ENCODE results near the gene TLX3. TPM values are rescaled to one million over a fixed set of nuclear protein-coding genes. Genes with fewer than 3 reads are reported as not detected.

TLX3 gene
- total RNA-seq, 4 donors from 2014 or later = not detected

DNA sequence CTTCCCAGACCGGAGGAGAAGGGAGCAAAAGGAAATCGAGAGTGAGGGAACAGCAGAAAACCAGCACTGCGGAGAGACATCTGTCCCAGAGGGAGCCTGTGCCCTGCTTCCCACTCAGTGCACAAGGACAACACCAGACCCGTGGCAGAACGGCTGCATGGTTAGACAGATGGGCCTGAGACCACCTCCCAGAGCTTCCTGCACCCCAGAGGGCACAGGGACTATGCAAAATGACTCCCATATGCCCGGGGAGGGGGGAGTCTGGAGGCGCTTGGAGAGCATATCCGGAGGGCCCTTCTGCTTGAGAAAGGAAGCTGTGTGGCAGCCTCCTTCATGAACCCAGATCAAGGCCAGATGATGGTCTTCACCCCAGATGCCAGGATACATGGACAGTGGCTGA is 26.6 kb downstream of the TLX3 start:
- no peak for TF ChIP-seq POLR2A (IDR thresholded peaks at IDR 0.05; ENCODE audit: low read depth)
- TF ChIP-seq POLR2AphosphoS5 (IDR thresholded peaks at IDR 0.05) = no peak
- TF ChIP-seq EP300 (IDR thresholded peaks at IDR 0.05) = no peak
- TF ChIP-seq, protein P1, sequence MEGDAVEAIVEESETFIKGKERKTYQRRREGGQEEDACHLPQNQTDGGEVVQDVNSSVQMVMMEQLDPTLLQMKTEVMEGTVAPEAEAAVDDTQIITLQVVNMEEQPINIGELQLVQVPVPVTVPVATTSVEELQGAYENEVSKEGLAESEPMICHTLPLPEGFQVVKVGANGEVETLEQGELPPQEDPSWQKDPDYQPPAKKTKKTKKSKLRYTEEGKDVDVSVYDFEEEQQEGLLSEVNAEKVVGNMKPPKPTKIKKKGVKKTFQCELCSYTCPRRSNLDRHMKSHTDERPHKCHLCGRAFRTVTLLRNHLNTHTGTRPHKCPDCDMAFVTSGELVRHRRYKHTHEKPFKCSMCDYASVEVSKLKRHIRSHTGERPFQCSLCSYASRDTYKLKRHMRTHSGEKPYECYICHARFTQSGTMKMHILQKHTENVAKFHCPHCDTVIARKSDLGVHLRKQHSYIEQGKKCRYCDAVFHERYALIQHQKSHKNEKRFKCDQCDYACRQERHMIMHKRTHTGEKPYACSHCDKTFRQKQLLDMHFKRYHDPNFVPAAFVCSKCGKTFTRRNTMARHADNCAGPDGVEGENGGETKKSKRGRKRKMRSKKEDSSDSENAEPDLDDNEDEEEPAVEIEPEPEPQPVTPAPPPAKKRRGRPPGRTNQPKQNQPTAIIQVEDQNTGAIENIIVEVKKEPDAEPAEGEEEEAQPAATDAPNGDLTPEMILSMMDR (IDR thresholded peaks at IDR 0.05) = no peak
- Histone ChIP-seq H3K9me3 (no peaks in the 10 kb centered on the region), H3K27ac (replicated peaks in 1 of 4) (no peak overlapping the region), H3K4me3 (no peak overlapping the region), H3K4me1 (peaks cover 0 to 13% (median 10%) of the 10 kb centered on the region in 4 donors), H3K36me3 (no peaks in the 10 kb centered on the region), H3K27me3 (peaks cover 0 to 73% (median 0%) of the 10 kb centered on the region in 4 donors)
- DNase-seq (ENCODE audit: extremely low spot score) = no peak
- 90% methylated on average over 7 of the region's 8 CpGs for WGBS
- intact Hi-C loops (cut with DNase I) = loop anchor here (2.0 kb wide), 1 partner anchor 127 kb away; no protein-coding TSS in a partner anchor

DNA sequence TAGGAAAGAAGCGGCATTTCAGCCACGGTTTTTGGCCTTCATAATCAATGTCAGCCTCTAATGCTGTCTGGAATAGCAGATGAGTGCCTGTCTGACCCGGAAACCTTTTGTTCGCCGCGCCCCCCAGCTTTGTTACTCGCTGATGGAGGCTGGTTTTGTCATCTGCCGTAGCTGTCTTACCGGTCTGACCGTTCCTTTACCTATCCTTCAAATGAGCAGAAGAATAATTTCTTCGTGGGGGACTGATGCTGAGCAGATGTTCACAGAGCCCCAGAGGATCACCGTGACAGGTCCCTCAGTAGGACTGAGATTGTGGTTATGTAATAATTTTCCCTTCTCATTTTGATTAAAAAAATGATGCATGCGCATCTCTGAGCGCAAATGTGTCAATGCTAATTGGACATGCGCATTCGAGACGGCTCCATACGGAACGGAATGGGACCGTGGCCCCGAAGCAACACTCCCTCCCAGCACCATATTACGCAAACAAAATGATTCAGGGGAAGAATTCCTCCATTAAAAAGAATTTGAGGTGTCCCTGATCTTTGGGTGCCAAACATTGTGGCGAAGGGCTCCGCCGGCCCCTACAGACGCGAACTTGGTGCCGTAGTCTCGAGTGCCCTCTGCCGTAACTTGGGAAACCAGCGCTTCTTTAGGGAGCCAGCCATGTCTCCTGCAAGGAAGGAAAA is 27.6 kb downstream of the TLX3 start:
- peaks cover 0 to 13% (median 10%) of the 10 kb centered on the region in 4 donors for H3K4me1 ChIP-seq
- peak overlapping the region; percentile 34 to 53 (median 43) for H3K4me3 ChIP-seq
- no peaks in the 10 kb centered on the region for H3K36me3 ChIP-seq
- H3K27ac ChIP-seq (replicated peaks in 1 of 4) = no peak overlapping the region
- peaks cover 0 to 70% (median 0%) of the 10 kb centered on the region in 4 donors for H3K27me3 ChIP-seq
- H3K9me3 ChIP-seq = no peaks in the 10 kb centered on the region
- 21% methylated on average over 31 of the region's 31 CpGs for WGBS
- no peak for TF ChIP-seq POLR2A (IDR thresholded peaks at IDR 0.05; ENCODE audit: low read depth)
- TF ChIP-seq, protein P1 (IDR thresholded peaks at IDR 0.05) = peak; percentile 50 to 70 (median 52)
- DNase-seq (ENCODE audit: extremely low spot score) = no peak
- intact Hi-C loops (cut with DNase I) = loop anchor here (2.0 kb wide), 1 partner anchor 128 kb away; no protein-coding TSS in a partner anchor

DNA sequence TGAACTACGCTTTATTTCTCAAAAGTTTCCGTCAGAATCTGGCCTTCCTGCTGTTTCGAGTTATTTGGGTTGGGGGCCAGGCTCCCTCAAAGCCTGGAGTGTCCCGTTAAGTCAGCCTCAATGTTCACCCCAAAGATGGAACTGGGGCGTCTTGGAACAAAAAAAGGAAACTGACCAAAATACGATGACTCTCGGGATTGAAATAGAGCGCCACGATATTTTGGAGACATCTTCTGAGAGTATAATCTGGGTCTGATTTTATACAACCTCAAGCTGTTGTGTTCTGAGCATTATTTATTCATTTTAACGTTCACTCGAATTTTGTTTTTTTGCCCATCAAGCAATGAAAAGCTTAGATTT is 28.1 kb downstream of the TLX3 start:
- H3K9me3 ChIP-seq = no peaks in the 10 kb centered on the region
- no peak for DNase-seq (ENCODE audit: extremely low spot score)
- WGBS = 39% methylated on average over 11 of the region's 11 CpGs
- H3K27ac ChIP-seq (replicated peaks in 1 of 4) = no peak overlapping the region
- intact Hi-C loops (cut with DNase I) = loop anchor here (2.0 kb wide), 1 partner anchor 128 kb away; no protein-coding TSS in a partner anchor
- H3K4me3 ChIP-seq = peak overlapping the region; percentile 34 to 53 (median 43)
- H3K4me1 ChIP-seq = peaks cover 0 to 13% (median 10%) of the 10 kb centered on the region in 4 donors
- peaks cover 0 to 70% (median 0%) of the 10 kb centered on the region in 4 donors for H3K27me3 ChIP-seq
- no peaks in the 10 kb centered on the region for H3K36me3 ChIP-seq
- TF ChIP-seq, protein P1 (IDR thresholded peaks at IDR 0.05) = peak in 1 of 3 experiments; percentile 10
- TF ChIP-seq POLR2A (IDR thresholded peaks at IDR 0.05; ENCODE audit: low read depth) = no peak

DNA sequence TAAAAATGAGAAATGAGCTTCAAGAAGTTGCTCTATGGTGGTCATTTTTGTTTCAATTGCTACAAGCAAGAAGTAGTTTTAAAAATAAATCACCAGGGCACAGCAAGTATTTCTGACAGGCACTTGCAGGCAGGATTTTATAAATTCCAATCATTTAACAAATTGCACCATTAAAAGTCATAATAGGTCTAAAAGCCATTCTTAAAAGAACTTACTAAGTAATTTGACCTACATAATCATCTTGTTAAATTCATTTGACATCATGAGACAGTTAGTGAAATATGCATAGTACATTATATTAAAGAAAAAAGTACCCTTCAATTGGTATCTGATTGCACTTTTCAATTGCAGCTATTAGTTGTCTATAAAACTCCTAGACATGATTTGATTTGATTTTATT is 31.0 kb downstream of the TLX3 start:
- Histone ChIP-seq H3K36me3 (no peaks in the 10 kb centered on the region), H3K27ac (replicated peaks in 1 of 4) (no peak overlapping the region), H3K9me3 (no peaks in the 10 kb centered on the region), H3K4me3 (no peak overlapping the region), H3K27me3 (peaks cover 0 to 64% (median 3%) of the 10 kb centered on the region in 4 donors), H3K4me1 (peaks cover 0 to 13% (median 10%) of the 10 kb centered on the region in 4 donors)
- no peak for DNase-seq (ENCODE audit: extremely low spot score)
- TF ChIP-seq, protein P1 (IDR thresholded peaks at IDR 0.05) = no peak
- TF ChIP-seq EP300 (IDR thresholded peaks at IDR 0.05) = no peak
- TF ChIP-seq POLR2AphosphoS5 (IDR thresholded peaks at IDR 0.05) = no peak
- TF ChIP-seq POLR2A (IDR thresholded peaks at IDR 0.05; ENCODE audit: low read depth) = no peak
- intact Hi-C loops (cut with DNase I) = loop anchor here (10.0 kb wide), 1 partner anchor 595 kb away; no protein-coding TSS in a partner anchor

All from esophagus muscularis mucosa (tissue), 4 donors.